Endodermal cell (in vitro differentiated cells): ENCODE results near the gene ASPHD1. TPM values are rescaled to one million over a fixed set of nuclear protein-coding genes. Genes with fewer than 3 reads are reported as not detected.

Experiments used
- DNase-seq: peaks from one replicate; pipeline ENCODE4 v3.0.0-alpha.2; 2017
- H3K27ac ChIP-seq: 2 replicates; pipeline ENCODE4 v1.5.1; 2013; ENCODE audit warnings: mild to moderate bottlenecking, low read depth, low read length, moderate library complexity
- H3K27me3 ChIP-seq: 2 replicates; pipeline ENCODE4 v1.6.1; 2013; ENCODE audit warnings: mild to moderate bottlenecking, low read length, moderate library complexity; ENCODE audit not compliant: insufficient read depth, control insufficient read depth, poor library complexity, severe bottlenecking
- H3K36me3 ChIP-seq: 2 replicates; pipeline ENCODE4 v1.7.0; 2013; ENCODE audit warnings: mild to moderate bottlenecking, low read length, moderate library complexity; ENCODE audit not compliant: control insufficient read depth, insufficient read depth
- H3K4me1 ChIP-seq: one replicate; pipeline ENCODE4 v1.7.0; 2013; ENCODE audit warnings: low read length; ENCODE audit not compliant: control insufficient read depth, insufficient read depth
- H3K4me3 ChIP-seq: 2 replicates; pipeline ENCODE4 v1.5.1; 2013; ENCODE audit warnings: mild to moderate bottlenecking, low read length, moderate library complexity
- H3K9ac ChIP-seq: 2 replicates; pipeline ENCODE4 v1.6.1; 2013; ENCODE audit warnings: mild to moderate bottlenecking, low read length, moderate library complexity; ENCODE audit not compliant: poor library complexity, severe bottlenecking; ENCODE audit errors: extremely low read depth
- H3K9me3 ChIP-seq: 2 replicates; pipeline ENCODE4 v1.6.1; 2013; ENCODE audit warnings: mild to moderate bottlenecking, low read length, moderate library complexity; ENCODE audit not compliant: control insufficient read depth
- H3K27ac Mint-ChIP-seq: 2 replicates; pipeline ENCODE4 v1.8.0; 2020; ENCODE audit warnings: mixed read lengths
- H3K27me3 Mint-ChIP-seq: 2 replicates; pipeline ENCODE4 v1.8.0; 2021; ENCODE audit warnings: mild to moderate bottlenecking, mixed read lengths; ENCODE audit not compliant: insufficient read depth
- H3K36me3 Mint-ChIP-seq: 2 replicates; pipeline ENCODE4 v1.8.0; 2020; ENCODE audit warnings: low read depth, mixed read lengths
- H3K4me1 Mint-ChIP-seq: 2 replicates; pipeline ENCODE4 v1.8.0; 2020; ENCODE audit warnings: mixed read lengths
- H3K4me3 Mint-ChIP-seq: 2 replicates; pipeline ENCODE4 v1.8.0; 2020; ENCODE audit warnings: mild to moderate bottlenecking, moderate library complexity, mixed read lengths
- H3K9me3 Mint-ChIP-seq: 2 replicates; pipeline ENCODE4 v1.8.0; 2020; ENCODE audit warnings: mild to moderate bottlenecking, mixed read lengths
- CTCF ChIP-seq: fragments of 200-600 bp; sonication (generic); conservative IDR thresholded peaks from 2 replicates; pipeline ENCODE4 v1.5.0; 2021; ENCODE audit warnings: antibody characterized with exemption, mild to moderate bottlenecking
- WGBS, 2 experiments: methylation state at CpG; one replicate each; pipeline versions ENCODE4 v1.1.5 to v1.1.7; 2013; ENCODE audit warnings: missing lambda C conversion rate in 2 of 2, mixed read lengths in 1 of 2; ENCODE audit not compliant: insufficient coverage in 1 of 2, insufficient read length in 1 of 2; 5-methylcytosine and 5-hydroxymethylcytosine counted together
- total RNA-seq, 2 donors: library from RNA; stranded (reverse); fragmentation: NEBNext Ultra II Directional in 1 of 2; extraction: Animal tissue kit (Norgen Biotek cat#: 25700) in 1 of 2; gene quantifications; 2 replicates in 1 of 2; 3 replicates in 1 of 2; pipeline ENCODE4 v1.2.1, GENCODE V29; 2021

Gene ASPHD1
- total RNA-seq, 2 donors from 2014 or later = 6.1 to 8.7 TPM

GRCh38 chr16:29904947-29905346 lies 4.7 kb downstream of the ASPHD1 start:
- WGBS, 2 experiments = 90 to 96% methylated on average over 6 to 7 of the region's 7 CpGs
- Mint-ChIP-seq H3K4me3 (no peak overlapping the region), H3K4me1 (peaks cover 9% of the 10 kb centered on the region), H3K36me3 (peaks cover 14% of the 10 kb centered on the region), H3K9me3 (no peaks in the 10 kb centered on the region), H3K27ac (no peak overlapping the region), H3K27me3 (no peaks in the 10 kb centered on the region)
- Histone ChIP-seq H3K27ac (no peak overlapping the region), H3K9ac (no peak overlapping the region), H3K27me3 (no peaks in the 10 kb centered on the region), H3K36me3 (peaks cover 4% of the 10 kb centered on the region), H3K4me3 (no peak overlapping the region), H3K4me1 (no peaks in the 10 kb centered on the region), H3K9me3 (no peaks in the 10 kb centered on the region)
- DNase-seq = no peak
- TF ChIP-seq CTCF = no peak

- H3K27ac Mint-ChIP-seq = no peak overlapping the region
- no peak overlapping the region for H3K4me3 Mint-ChIP-seq
- H3K4me1 Mint-ChIP-seq = peaks cover 6% of the 10 kb centered on the region
- TF ChIP-seq CTCF = no peak
- H3K27me3 Mint-ChIP-seq = no peaks in the 10 kb centered on the region
- WGBS, 2 experiments = 95% methylated on average over 8 to 13 of the region's 13 CpGs
- H3K36me3 Mint-ChIP-seq = peaks cover 14% of the 10 kb centered on the region
- H3K9me3 Mint-ChIP-seq = no peaks in the 10 kb centered on the region
- no peaks in the 10 kb centered on the region for H3K27me3 ChIP-seq
- no peak for DNase-seq
- H3K27ac ChIP-seq = no peak overlapping the region
- no peak overlapping the region for H3K4me3 ChIP-seq
- no peak overlapping the region for H3K9ac ChIP-seq
- no peaks in the 10 kb centered on the region for H3K4me1 ChIP-seq
- no peaks in the 10 kb centered on the region for H3K9me3 ChIP-seq
- H3K36me3 ChIP-seq = peaks cover 4% of the 10 kb centered on the region
These were observed 5.4 kb downstream of the ASPHD1 start for GRCh38 chr16:29905668-29906067.

GRCh38 chr16:29906520-29907244 lies 6.4 kb downstream of the ASPHD1 start:
- Histone ChIP-seq H3K9me3 (no peaks in the 10 kb centered on the region), H3K27me3 (no peaks in the 10 kb centered on the region), H3K4me3 (no peak overlapping the region), H3K9ac (no peak overlapping the region), H3K36me3 (peaks cover 4% of the 10 kb centered on the region), H3K27ac (no peak overlapping the region), H3K4me1 (no peaks in the 10 kb centered on the region)
- Mint-ChIP-seq H3K4me3 (no peak overlapping the region), H3K36me3 (peaks cover 14% of the 10 kb centered on the region), H3K9me3 (no peaks in the 10 kb centered on the region), H3K27ac (no peak overlapping the region), H3K4me1 (peaks cover 4% of the 10 kb centered on the region), H3K27me3 (no peaks in the 10 kb centered on the region)
- no peak for TF ChIP-seq CTCF
- no peak for DNase-seq
- 93 to 98% methylated on average over 16 to 23 of the region's 23 CpGs for WGBS, 2 experiments
